Esophagus squamous epithelium (tissue), 4 donors: Measurements from ENCODE around the gene RPSA.

ENCODE experiments used
- CTCF ChIP-seq, 6 experiments: fragments of 450-650 bp in 4 of 6; fragments of 200-600 bp in 2 of 6; sonication (generic) in 2 of 6; IDR thresholded peaks; one replicate each; pipeline ENCODE4 v1.5.1; 2016 to 2019; ENCODE audit warnings: antibody characterized with exemption in 6 of 6, mild to moderate bottlenecking in 4 of 6, moderate library complexity in 4 of 6
- POLR2A ChIP-seq, 4 donors: fragments of 450-650 bp; IDR thresholded peaks; one replicate each; pipeline ENCODE4 v1.6.1; 2017; ENCODE audit warnings: antibody characterized with exemption in 4 of 4, mild to moderate bottlenecking in 4 of 4, moderate library complexity in 3 of 4

- TF ChIP-seq CTCF (IDR thresholded peaks at IDR 0.05): no peak
- TF ChIP-seq POLR2A (IDR thresholded peaks at IDR 0.05): no peak
Measured at GRCh38 chr3:39396690-39397089, 9.8 kb upstream of the RPSA start.
